ENCODE measurements around the gene UBXN6. TPM values are rescaled to one million over a fixed set of nuclear protein-coding genes. Genes with fewer than 3 reads are reported as not detected.

The UBXN6 gene
- total RNA-seq, 2 experiments from 2014 or later: 54.5 to 58.4 TPM

DNA sequence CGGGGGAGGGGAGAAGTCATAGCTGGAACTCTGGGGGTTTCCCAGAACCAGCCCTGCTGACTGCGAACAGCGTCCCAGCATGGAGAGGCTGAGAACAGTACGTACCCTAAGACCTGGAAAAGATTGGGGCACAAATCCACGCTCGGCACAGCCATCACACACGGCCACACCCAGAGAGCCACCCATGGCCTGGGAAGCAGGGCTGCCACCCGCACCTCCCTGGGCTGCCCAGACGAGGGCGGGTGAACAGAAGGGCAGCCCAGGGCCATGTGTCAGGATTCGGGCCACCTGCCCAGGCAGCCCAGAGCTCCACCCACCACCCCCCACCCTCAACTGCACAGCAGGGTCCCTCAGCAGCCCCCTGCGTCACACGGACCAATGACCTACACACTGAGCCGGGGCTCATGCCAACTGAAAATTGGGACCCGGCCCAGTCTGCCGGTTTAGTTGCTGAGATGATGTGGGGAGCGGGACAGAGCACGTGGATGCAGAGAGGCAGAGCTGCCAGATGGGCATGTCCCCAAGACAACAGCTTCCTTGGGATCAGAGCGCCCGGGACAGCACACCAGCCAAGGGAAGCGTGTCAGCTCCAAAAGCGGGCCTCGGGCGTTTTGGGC is 8.5 kb downstream of the UBXN6 start:
- intact Hi-C loops (cut with DNase I, micrococcal nuclease): no loop called here
- Histone ChIP-seq H3K27ac (ENCODE audit: low read depth in 1 of 2, low read length in 2 of 2) (no peak overlapping the region), H3K36me3 (ENCODE audit: insufficient read depth, low read length) (peaks cover 84% of the 10 kb centered on the region), H3K27me3 (ENCODE audit: control insufficient read depth in 1 of 2, insufficient read depth in 2 of 2, low read length in 2 of 2) (no peaks in the 10 kb centered on the region), H3K4me1 (ENCODE audit: insufficient read depth, low read length) (no peaks in the 10 kb centered on the region), H3K4me3 (ENCODE audit: low read length) (no peak overlapping the region), H3K9me3 (ENCODE audit: control insufficient read depth in 1 of 2, insufficient read depth in 1 of 2, low read length in 2 of 2) (no peaks in the 10 kb centered on the region)
- CTCF ChIA-PET: no interaction called here
- H3K27me3 Mint-ChIP-seq: no peaks in the 10 kb centered on the region
- DNase-seq (no peak), ATAC-seq (ENCODE audit: poor library complexity) (no peak)
- H3K4me3 Mint-ChIP-seq: no peak overlapping the region
- TF ChIP-seq, protein P1, sequence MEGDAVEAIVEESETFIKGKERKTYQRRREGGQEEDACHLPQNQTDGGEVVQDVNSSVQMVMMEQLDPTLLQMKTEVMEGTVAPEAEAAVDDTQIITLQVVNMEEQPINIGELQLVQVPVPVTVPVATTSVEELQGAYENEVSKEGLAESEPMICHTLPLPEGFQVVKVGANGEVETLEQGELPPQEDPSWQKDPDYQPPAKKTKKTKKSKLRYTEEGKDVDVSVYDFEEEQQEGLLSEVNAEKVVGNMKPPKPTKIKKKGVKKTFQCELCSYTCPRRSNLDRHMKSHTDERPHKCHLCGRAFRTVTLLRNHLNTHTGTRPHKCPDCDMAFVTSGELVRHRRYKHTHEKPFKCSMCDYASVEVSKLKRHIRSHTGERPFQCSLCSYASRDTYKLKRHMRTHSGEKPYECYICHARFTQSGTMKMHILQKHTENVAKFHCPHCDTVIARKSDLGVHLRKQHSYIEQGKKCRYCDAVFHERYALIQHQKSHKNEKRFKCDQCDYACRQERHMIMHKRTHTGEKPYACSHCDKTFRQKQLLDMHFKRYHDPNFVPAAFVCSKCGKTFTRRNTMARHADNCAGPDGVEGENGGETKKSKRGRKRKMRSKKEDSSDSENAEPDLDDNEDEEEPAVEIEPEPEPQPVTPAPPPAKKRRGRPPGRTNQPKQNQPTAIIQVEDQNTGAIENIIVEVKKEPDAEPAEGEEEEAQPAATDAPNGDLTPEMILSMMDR (IDR thresholded peaks at IDR 0.05): no peak
- no peak overlapping the region for H3K27ac Mint-ChIP-seq
- peaks cover 58% of the 10 kb centered on the region for H3K36me3 Mint-ChIP-seq (ENCODE audit: low read depth)
- H3K4me1 Mint-ChIP-seq (ENCODE audit: low read depth): no peaks in the 10 kb centered on the region
- H3K9me3 Mint-ChIP-seq: no peaks in the 10 kb centered on the region
- POLR2A ChIA-PET: no interaction called here

DNA sequence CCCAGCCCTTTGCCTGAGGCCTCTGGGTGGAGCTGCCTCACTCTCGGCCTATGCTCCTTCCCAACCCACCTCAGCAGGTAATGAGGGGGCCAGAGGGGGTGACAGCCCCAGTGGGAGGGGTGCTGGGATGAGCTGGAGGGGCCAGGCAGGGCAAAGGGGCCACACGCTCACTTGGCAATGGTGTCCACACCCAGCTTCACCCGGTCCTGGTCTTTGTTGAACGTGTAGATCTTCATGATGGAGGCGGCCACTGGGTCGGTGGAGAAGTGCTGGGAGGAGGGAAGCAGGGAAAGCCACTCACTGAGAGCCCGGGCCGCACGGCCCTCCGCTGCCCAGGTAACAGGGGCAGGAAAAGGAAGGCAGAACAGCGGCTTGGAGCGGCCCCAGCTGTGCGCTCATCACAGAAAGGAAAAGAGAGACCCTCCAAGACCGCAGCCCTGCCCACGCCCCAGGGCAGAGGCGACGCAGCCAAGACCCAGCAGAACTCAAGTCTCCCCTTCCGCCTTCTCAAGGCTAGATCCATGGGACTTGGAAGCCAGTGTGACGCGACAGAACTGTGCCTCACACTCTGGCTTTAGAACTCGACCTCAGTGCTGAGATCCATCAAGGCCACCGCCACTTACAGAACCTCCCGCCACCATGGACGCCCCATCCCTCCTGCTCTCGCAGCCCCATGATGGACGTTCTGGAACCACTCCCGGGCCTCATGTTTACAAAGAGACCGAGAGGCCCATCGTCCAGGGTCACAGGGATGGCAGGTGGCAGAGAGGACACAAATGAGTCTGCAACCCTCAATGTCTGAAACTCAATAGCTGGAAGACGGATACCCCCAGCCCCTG is 9.2 kb downstream of the UBXN6 start:
- no peak overlapping the region for H3K4me3 ChIP-seq (ENCODE audit: low read length)
- no peaks in the 10 kb centered on the region for H3K9me3 ChIP-seq (ENCODE audit: control insufficient read depth in 1 of 2, insufficient read depth in 1 of 2, low read length in 2 of 2)
- intact Hi-C loops (cut with DNase I, micrococcal nuclease): no loop called here
- ChIA-PET CTCF (no interaction called here), POLR2A (no interaction called here)
- Mint-ChIP-seq H3K9me3 (no peaks in the 10 kb centered on the region), H3K27me3 (no peaks in the 10 kb centered on the region), H3K36me3 (ENCODE audit: low read depth) (peaks cover 58% of the 10 kb centered on the region), H3K4me3 (no peak overlapping the region), H3K4me1 (ENCODE audit: low read depth) (no peaks in the 10 kb centered on the region), H3K27ac (no peak overlapping the region)
- H3K36me3 ChIP-seq (ENCODE audit: insufficient read depth, low read length): peaks cover 76% of the 10 kb centered on the region
- no peak overlapping the region for H3K27ac ChIP-seq (ENCODE audit: low read depth in 1 of 2, low read length in 2 of 2)
- DNase-seq (no peak), ATAC-seq (ENCODE audit: poor library complexity) (no peak)
- no peaks in the 10 kb centered on the region for H3K4me1 ChIP-seq (ENCODE audit: insufficient read depth, low read length)
- no peaks in the 10 kb centered on the region for H3K27me3 ChIP-seq (ENCODE audit: control insufficient read depth in 1 of 2, insufficient read depth in 2 of 2, low read length in 2 of 2)
- TF ChIP-seq, protein P1 (IDR thresholded peaks at IDR 0.05): no peak

DNA sequence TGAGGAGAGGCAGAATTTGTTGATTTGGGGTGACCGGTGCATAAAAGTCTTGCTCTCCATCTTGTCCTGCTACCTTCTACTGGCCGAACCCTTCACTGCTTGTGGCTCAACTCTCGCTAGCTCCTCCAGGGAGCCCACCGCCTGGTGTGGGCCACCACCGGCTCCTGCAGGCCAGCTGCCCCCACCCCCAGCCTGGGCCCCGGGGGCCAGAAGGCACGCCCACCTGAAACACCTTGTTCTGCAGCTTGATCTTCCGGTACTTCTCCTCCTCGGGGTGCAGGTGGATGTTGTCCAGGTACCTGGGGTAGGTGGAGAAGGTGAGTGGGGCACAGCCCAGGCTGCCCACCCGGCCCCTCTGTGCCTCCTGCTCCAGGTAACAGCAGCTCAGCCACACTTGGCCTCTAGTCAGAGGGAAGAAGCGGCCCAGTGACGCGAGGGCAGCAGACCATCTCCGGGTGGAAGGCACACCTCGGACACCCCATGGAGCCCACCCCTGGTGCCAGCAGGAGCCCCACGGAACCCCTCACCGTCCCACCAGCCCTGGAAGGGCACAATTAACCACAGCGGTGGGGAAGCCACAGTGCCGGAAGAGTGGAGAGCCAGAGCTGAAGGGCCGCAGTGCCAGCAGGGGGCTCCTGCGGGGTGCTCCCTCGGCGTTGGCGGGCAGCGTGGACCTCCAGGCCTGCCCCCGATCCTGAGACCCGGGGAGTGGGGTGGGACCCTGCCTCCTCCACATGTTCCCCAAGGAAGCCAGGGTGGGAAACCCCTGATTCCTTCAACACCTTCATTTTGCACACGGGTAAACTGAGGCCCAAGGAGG is 10.1 kb downstream of the UBXN6 start:
- no peaks in the 10 kb centered on the region for H3K27me3 ChIP-seq (ENCODE audit: control insufficient read depth in 1 of 2, insufficient read depth in 2 of 2, low read length in 2 of 2)
- DNase-seq: no peak
- intact Hi-C loops (cut with DNase I, micrococcal nuclease): no loop called here
- Mint-ChIP-seq H3K4me3 (no peak overlapping the region), H3K36me3 (ENCODE audit: low read depth) (peaks cover 51% of the 10 kb centered on the region), H3K9me3 (no peaks in the 10 kb centered on the region), H3K4me1 (ENCODE audit: low read depth) (no peaks in the 10 kb centered on the region), H3K27me3 (no peaks in the 10 kb centered on the region), H3K27ac (no peak overlapping the region)
- H3K27ac ChIP-seq (ENCODE audit: low read depth in 1 of 2, low read length in 2 of 2): no peak overlapping the region
- H3K4me1 ChIP-seq (ENCODE audit: insufficient read depth, low read length): no peaks in the 10 kb centered on the region
- ATAC-seq (ENCODE audit: poor library complexity): no peak
- POLR2A ChIA-PET: no interaction called here
- CTCF ChIA-PET: no interaction called here
- H3K4me3 ChIP-seq (ENCODE audit: low read length): no peak overlapping the region
- H3K9me3 ChIP-seq (ENCODE audit: control insufficient read depth in 1 of 2, insufficient read depth in 1 of 2, low read length in 2 of 2): no peaks in the 10 kb centered on the region
- TF ChIP-seq, protein P1 (IDR thresholded peaks at IDR 0.05): no peak
- H3K36me3 ChIP-seq (ENCODE audit: insufficient read depth, low read length): peaks cover 69% of the 10 kb centered on the region
